GM23338 (cell line): Measurements from ENCODE around the gene WWP2. TPM values are rescaled to one million over a fixed set of nuclear protein-coding genes. Genes with fewer than 3 reads are reported as not detected.
A peak's percentile ranks its signal among the peaks of the same experiment; 100 is the strongest.

Experiments
- ATAC-seq: fragments of 200-7000 bp; cut with Tn5 transposase; 3 replicates; pipeline ENCODE4 v1.9.1; 2020
- DNase-seq: peaks from one replicate; pipeline ENCODE4 v3.0.0-alpha.2; 2015; ENCODE audit warnings: low spot score
- H2AFZ ChIP-seq: fragments of 200-600 bp; sonication (generic); 2 replicates; pipeline ENCODE4 v1.8.0; 2016; ENCODE audit warnings: antibody characterized with exemption, mild to moderate bottlenecking, moderate library complexity
- H3F3A ChIP-seq: fragments of 200-600 bp; sonication (generic); replicated peaks from 2 replicates; pipeline ENCODE4 v1.8.0; 2017; ENCODE audit warnings: antibody characterized with exemption, mixed run types, low read depth
- H3K27ac ChIP-seq: fragments of 200-600 bp; sonication (generic); 2 replicates; pipeline ENCODE4 v1.6.1; 2016; ENCODE audit warnings: low read depth
- H3K27me3 ChIP-seq: fragments of 200-600 bp; sonication (generic); 2 replicates; pipeline ENCODE4 v1.8.0; 2016; ENCODE audit warnings: mild to moderate bottlenecking, mixed run types, moderate library complexity; ENCODE audit not compliant: insufficient read depth
- H3K36me3 ChIP-seq: fragments of 200-600 bp; sonication (generic); 2 replicates; pipeline ENCODE4 v1.8.0; 2016; ENCODE audit warnings: mild to moderate bottlenecking; ENCODE audit not compliant: insufficient read depth
- H3K4me1 ChIP-seq: fragments of 200-600 bp; sonication (generic); 2 replicates; pipeline ENCODE4 v1.8.0; 2016; ENCODE audit warnings: mild to moderate bottlenecking, moderate library complexity; ENCODE audit not compliant: insufficient read depth
- H3K4me2 ChIP-seq: fragments of 200-600 bp; sonication (generic); 2 replicates; pipeline ENCODE4 v1.7.1; 2017; ENCODE audit warnings: mixed run types
- H3K4me3 ChIP-seq: fragments of 200-600 bp; sonication (generic); 2 replicates; pipeline ENCODE4 v1.6.1; 2016; ENCODE audit warnings: mixed run types
- H3K79me2 ChIP-seq: fragments of 200-600 bp; sonication (generic); replicated peaks from 2 replicates; pipeline ENCODE4 v1.8.0; 2017; ENCODE audit warnings: mild to moderate bottlenecking; ENCODE audit not compliant: insufficient read depth
- H3K9me2 ChIP-seq: fragments of 200-600 bp; sonication (generic); 2 replicates; pipeline ENCODE4 v1.8.0; 2017; ENCODE audit not compliant: insufficient read depth
- H4K20me1 ChIP-seq: fragments of 200-600 bp; sonication (generic); replicated peaks from 2 replicates; pipeline ENCODE4 v1.8.0; 2017; ENCODE audit warnings: mild to moderate bottlenecking; ENCODE audit not compliant: insufficient read depth
- H3K27ac Mint-ChIP-seq: 2 replicates; pipeline ENCODE4 v1.8.0; 2020; ENCODE audit warnings: inconsistent platforms, mild to moderate bottlenecking, moderate library complexity, mixed read lengths
- H3K27me3 Mint-ChIP-seq: 3 replicates; pipeline ENCODE4 v1.8.0; 2022; ENCODE audit warnings: low read depth, mild to moderate bottlenecking, moderate library complexity, mixed read lengths, inconsistent platforms; ENCODE audit not compliant: insufficient read depth, poor library complexity
- H3K36me3 Mint-ChIP-seq: 3 replicates; pipeline ENCODE4 v1.8.0; 2021; ENCODE audit warnings: low read depth, mild to moderate bottlenecking, inconsistent platforms, moderate library complexity, mixed read lengths
- H3K4me1 Mint-ChIP-seq: 3 replicates; pipeline ENCODE4 v1.8.0; 2020; ENCODE audit warnings: mild to moderate bottlenecking, inconsistent platforms, mixed read lengths
- H3K4me3 Mint-ChIP-seq: 3 replicates; pipeline ENCODE4 v1.8.0; 2021; ENCODE audit warnings: moderate library complexity, mild to moderate bottlenecking, inconsistent platforms, mixed read lengths
- H3K9me3 Mint-ChIP-seq: 3 replicates; pipeline ENCODE4 v1.8.0; 2020; ENCODE audit warnings: moderate library complexity, mild to moderate bottlenecking, inconsistent platforms, mixed read lengths
- CREB1 ChIP-seq: fragments of 250-450 bp; sonication (Bioruptor Pico); IDR thresholded peaks from 2 replicates; pipeline ENCODE4 v1.5.0; 2020; ENCODE audit warnings: low read depth, mild to moderate bottlenecking, moderate library complexity
- EZH2 ChIP-seq: fragments of 200-600 bp; sonication (generic); IDR thresholded peaks from one replicate; pipeline ENCODE4 v1.8.0; 2017; ENCODE audit warnings: antibody characterized with exemption, mild to moderate bottlenecking, low read depth; ENCODE audit not compliant: unreplicated experiment
- EZH2phosphoT487 ChIP-seq: fragments of 200-600 bp; sonication (generic); IDR thresholded peaks from one replicate; pipeline ENCODE4 v1.8.1; 2018; ENCODE audit warnings: antibody characterized with exemption; ENCODE audit not compliant: unreplicated experiment
- JUNB ChIP-seq: IDR thresholded peaks from one replicate; pipeline ENCODE4 v1.6.1; 2016; ENCODE audit warnings: antibody characterized with exemption; ENCODE audit not compliant: unreplicated experiment
- NANOG ChIP-seq: IDR thresholded peaks from 2 replicates; pipeline ENCODE4 v1.6.1; 2016; ENCODE audit warnings: antibody characterized with exemption, borderline replicate concordance
- POLR2AphosphoS5 ChIP-seq: IDR thresholded peaks from 2 replicates; pipeline ENCODE4 v1.6.1; 2016; ENCODE audit warnings: antibody characterized with exemption, low read depth
- STAT1 ChIP-seq: IDR thresholded peaks from one replicate; pipeline ENCODE4 v1.6.1; 2016; ENCODE audit warnings: antibody characterized with exemption; ENCODE audit not compliant: unreplicated experiment
- ZNF114 ChIP-seq: fragments of 250-450 bp; sonication (Bioruptor Pico); IDR thresholded peaks from 2 replicates; pipeline ENCODE4 v1.5.0; 2020; ENCODE audit warnings: mild to moderate bottlenecking, moderate library complexity
- ZNF331 ChIP-seq: fragments of 250-450 bp; sonication (Bioruptor Pico); IDR thresholded peaks from 2 replicates; pipeline ENCODE4 v1.5.0; 2020; ENCODE audit warnings: low read depth, mild to moderate bottlenecking, moderate library complexity
- long read RNA-seq: library from polyadenylated mRNA; unstranded; transcript quantifications from one replicate; pipeline ENCODE4 v2.0.0, GENCODE V29; 2020; ENCODE audit not compliant: unreplicated experiment
- polyA plus RNA-seq: library from polyadenylated mRNA; unstranded; fragments of >200 nt; fragmentation: Nextera tagmentation; extraction: Ambion mirVana; gene quantifications from 2 replicates; pipeline ENCODE4 v1.2.1, GENCODE V29; 2016
- total RNA-seq: library from RNA; depleted of rRNA; stranded (reverse); fragments of >200 nt; shearing (Covaris generic); gene quantifications from 2 replicates; pipeline ENCODE4 v1.2.3, GENCODE V29; 2014; rRNA removed
- TF ChIP-seq, protein P1 (sequence below): IDR thresholded peaks from one replicate; pipeline ENCODE4 v1.6.1; 2018; ENCODE audit warnings: antibody characterized with exemption; ENCODE audit not compliant: unreplicated experiment
- TF ChIP-seq, protein P2 (sequence below): IDR thresholded peaks from 2 replicates; pipeline ENCODE4 v1.6.1; 2016; ENCODE audit warnings: antibody characterized with exemption
- TF ChIP-seq, protein P3 (sequence below), 2 experiments: fragments of 200-600 bp in 1 of 2; sonication (generic) in 1 of 2; conservative IDR thresholded peaks; 2 replicates each; pipeline versions ENCODE4 v1.5.1 to v1.6.1; 2016 to 2017; ENCODE audit warnings: antibody characterized with exemption in 2 of 2, low read depth in 2 of 2, mild to moderate bottlenecking in 2 of 2, moderate library complexity in 1 of 2
- TF ChIP-seq, protein P4 (sequence below): fragments of 250-450 bp; sonication (Bioruptor Pico); IDR thresholded peaks from 2 replicates; pipeline ENCODE4 v1.5.0; 2020; ENCODE audit warnings: mild to moderate bottlenecking, moderate library complexity

The WWP2 gene
- total RNA-seq (29.2 and 35.5 TPM in 2 replicates), polyA plus RNA-seq (11.6 and 12.3 TPM in 2 replicates)
- long read RNA-seq, partial matches to known transcripts = 0 of 10 reads
- long read RNA-seq, other reads (novel, unspliced or antisense) = 10 of 10 reads

DNA sequence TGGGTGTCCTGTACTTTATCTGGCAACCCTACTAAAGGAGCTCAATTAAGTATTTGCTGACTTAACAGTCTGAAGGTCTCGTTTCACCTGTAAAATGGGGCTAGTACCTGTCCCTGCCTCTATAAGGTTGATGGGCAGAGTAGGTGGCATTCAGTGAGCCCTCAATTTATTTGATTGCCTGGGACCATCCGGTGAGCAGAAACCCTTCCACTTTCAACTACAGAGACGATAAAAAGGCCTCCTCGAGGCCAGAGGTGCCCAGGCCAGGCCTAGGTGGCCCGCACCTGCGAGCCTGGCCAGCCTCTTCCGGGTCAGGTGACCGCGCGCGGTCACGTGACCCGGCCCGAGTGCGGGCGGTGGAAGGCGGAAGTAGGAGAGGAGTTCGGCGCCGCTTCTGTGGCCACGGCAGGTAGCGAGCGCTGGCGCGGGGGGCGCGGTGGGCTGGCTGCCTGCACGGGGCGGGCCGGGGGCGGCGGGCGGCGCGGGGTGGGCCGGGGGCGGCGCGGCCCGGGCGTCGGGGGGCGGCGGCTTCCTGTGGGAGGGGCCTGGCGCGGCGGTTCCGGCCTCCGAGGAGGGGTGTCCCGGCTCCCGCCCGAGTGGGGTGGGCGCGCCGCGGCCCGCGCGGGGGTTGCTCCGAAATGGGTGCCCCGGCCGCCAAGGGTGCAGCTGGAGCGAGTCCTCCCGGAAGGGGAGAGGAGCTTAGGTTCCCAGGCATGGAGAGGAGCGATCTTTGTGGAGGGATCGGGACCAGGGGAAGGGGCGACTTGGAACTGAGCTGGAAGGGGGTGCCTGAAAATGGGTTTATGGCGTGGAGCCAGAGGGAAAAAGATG is at the start of gene WWP2:
Gene WWP2, plus strand, starts transcription at position 350 of the 831 bp plus-strand sequence. CDS start 24,679 bp downstream, outside the sequence.
- peak; percentile 93 for ATAC-seq
- H3K27ac ChIP-seq = peak within 1 kb of the TSS; percentile 95
- H3K9me2 ChIP-seq = no peaks in the 10 kb centered on the region
- H3K4me3 ChIP-seq = peak within 1 kb of the TSS; percentile 89
- no peaks in the 10 kb centered on the region for H3K27me3 ChIP-seq
- H4K20me1 ChIP-seq = 0 out of 2 replicates have a peak, but pooled peaks cover 3% of the 10 kb centered on the region
- H2AFZ ChIP-seq = peak within 1 kb of the TSS; percentile 93
- Mint-ChIP-seq H3K27me3 (peaks cover 10% of the 10 kb centered on the region), H3K4me3 (peak within 1 kb of the TSS; percentile 95), H3K27ac (peak within 1 kb of the TSS; percentile 93), H3K36me3 (peaks cover 3% of the 10 kb centered on the region; the same call in 2 of the 3 replicates), H3K4me1 (peaks cover 7% of the 10 kb centered on the region), H3K9me3 (peaks cover 2% of the 10 kb centered on the region; the same call in 2 of the 3 replicates)
- DNase-seq = peak; percentile 91
- peaks cover 41% of the 10 kb centered on the region for H3K79me2 ChIP-seq
- H3F3A ChIP-seq = no peaks in the 10 kb centered on the region
- peak within 1 kb of the TSS; percentile 93 for H3K4me2 ChIP-seq
- peaks cover 6% of the 10 kb centered on the region; the same call in 1 of the 2 replicates for H3K4me1 ChIP-seq
- H3K36me3 ChIP-seq = no peaks in the 10 kb centered on the region
- TF ChIP-seq, protein P1, sequence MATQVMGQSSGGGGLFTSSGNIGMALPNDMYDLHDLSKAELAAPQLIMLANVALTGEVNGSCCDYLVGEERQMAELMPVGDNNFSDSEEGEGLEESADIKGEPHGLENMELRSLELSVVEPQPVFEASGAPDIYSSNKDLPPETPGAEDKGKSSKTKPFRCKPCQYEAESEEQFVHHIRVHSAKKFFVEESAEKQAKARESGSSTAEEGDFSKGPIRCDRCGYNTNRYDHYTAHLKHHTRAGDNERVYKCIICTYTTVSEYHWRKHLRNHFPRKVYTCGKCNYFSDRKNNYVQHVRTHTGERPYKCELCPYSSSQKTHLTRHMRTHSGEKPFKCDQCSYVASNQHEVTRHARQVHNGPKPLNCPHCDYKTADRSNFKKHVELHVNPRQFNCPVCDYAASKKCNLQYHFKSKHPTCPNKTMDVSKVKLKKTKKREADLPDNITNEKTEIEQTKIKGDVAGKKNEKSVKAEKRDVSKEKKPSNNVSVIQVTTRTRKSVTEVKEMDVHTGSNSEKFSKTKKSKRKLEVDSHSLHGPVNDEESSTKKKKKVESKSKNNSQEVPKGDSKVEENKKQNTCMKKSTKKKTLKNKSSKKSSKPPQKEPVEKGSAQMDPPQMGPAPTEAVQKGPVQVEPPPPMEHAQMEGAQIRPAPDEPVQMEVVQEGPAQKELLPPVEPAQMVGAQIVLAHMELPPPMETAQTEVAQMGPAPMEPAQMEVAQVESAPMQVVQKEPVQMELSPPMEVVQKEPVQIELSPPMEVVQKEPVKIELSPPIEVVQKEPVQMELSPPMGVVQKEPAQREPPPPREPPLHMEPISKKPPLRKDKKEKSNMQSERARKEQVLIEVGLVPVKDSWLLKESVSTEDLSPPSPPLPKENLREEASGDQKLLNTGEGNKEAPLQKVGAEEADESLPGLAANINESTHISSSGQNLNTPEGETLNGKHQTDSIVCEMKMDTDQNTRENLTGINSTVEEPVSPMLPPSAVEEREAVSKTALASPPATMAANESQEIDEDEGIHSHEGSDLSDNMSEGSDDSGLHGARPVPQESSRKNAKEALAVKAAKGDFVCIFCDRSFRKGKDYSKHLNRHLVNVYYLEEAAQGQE = no peak
- TF ChIP-seq CREB1 (CRISPR knock-in tag) (peak; percentile 29; the same call in 1 of the 2 replicates), NANOG (no peak), EZH2phosphoT487 (no peak), JUNB (no peak), POLR2AphosphoS5 (peak; percentile 68), ZNF114 (no peak), STAT1 (no peak), ZNF331 (no peak), EZH2 (no peak)
- TF ChIP-seq, protein P2, sequence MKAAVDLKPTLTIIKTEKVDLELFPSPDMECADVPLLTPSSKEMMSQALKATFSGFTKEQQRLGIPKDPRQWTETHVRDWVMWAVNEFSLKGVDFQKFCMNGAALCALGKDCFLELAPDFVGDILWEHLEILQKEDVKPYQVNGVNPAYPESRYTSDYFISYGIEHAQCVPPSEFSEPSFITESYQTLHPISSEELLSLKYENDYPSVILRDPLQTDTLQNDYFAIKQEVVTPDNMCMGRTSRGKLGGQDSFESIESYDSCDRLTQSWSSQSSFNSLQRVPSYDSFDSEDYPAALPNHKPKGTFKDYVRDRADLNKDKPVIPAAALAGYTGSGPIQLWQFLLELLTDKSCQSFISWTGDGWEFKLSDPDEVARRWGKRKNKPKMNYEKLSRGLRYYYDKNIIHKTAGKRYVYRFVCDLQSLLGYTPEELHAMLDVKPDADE = peak; percentile 44; the same call in 1 of the 2 replicates
- TF ChIP-seq, protein P3, sequence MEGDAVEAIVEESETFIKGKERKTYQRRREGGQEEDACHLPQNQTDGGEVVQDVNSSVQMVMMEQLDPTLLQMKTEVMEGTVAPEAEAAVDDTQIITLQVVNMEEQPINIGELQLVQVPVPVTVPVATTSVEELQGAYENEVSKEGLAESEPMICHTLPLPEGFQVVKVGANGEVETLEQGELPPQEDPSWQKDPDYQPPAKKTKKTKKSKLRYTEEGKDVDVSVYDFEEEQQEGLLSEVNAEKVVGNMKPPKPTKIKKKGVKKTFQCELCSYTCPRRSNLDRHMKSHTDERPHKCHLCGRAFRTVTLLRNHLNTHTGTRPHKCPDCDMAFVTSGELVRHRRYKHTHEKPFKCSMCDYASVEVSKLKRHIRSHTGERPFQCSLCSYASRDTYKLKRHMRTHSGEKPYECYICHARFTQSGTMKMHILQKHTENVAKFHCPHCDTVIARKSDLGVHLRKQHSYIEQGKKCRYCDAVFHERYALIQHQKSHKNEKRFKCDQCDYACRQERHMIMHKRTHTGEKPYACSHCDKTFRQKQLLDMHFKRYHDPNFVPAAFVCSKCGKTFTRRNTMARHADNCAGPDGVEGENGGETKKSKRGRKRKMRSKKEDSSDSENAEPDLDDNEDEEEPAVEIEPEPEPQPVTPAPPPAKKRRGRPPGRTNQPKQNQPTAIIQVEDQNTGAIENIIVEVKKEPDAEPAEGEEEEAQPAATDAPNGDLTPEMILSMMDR (conservative IDR thresholded peaks at IDR 0.05; ENCODE audit: low read depth in 2 of 2) = no peak
- TF ChIP-seq, protein P4, sequence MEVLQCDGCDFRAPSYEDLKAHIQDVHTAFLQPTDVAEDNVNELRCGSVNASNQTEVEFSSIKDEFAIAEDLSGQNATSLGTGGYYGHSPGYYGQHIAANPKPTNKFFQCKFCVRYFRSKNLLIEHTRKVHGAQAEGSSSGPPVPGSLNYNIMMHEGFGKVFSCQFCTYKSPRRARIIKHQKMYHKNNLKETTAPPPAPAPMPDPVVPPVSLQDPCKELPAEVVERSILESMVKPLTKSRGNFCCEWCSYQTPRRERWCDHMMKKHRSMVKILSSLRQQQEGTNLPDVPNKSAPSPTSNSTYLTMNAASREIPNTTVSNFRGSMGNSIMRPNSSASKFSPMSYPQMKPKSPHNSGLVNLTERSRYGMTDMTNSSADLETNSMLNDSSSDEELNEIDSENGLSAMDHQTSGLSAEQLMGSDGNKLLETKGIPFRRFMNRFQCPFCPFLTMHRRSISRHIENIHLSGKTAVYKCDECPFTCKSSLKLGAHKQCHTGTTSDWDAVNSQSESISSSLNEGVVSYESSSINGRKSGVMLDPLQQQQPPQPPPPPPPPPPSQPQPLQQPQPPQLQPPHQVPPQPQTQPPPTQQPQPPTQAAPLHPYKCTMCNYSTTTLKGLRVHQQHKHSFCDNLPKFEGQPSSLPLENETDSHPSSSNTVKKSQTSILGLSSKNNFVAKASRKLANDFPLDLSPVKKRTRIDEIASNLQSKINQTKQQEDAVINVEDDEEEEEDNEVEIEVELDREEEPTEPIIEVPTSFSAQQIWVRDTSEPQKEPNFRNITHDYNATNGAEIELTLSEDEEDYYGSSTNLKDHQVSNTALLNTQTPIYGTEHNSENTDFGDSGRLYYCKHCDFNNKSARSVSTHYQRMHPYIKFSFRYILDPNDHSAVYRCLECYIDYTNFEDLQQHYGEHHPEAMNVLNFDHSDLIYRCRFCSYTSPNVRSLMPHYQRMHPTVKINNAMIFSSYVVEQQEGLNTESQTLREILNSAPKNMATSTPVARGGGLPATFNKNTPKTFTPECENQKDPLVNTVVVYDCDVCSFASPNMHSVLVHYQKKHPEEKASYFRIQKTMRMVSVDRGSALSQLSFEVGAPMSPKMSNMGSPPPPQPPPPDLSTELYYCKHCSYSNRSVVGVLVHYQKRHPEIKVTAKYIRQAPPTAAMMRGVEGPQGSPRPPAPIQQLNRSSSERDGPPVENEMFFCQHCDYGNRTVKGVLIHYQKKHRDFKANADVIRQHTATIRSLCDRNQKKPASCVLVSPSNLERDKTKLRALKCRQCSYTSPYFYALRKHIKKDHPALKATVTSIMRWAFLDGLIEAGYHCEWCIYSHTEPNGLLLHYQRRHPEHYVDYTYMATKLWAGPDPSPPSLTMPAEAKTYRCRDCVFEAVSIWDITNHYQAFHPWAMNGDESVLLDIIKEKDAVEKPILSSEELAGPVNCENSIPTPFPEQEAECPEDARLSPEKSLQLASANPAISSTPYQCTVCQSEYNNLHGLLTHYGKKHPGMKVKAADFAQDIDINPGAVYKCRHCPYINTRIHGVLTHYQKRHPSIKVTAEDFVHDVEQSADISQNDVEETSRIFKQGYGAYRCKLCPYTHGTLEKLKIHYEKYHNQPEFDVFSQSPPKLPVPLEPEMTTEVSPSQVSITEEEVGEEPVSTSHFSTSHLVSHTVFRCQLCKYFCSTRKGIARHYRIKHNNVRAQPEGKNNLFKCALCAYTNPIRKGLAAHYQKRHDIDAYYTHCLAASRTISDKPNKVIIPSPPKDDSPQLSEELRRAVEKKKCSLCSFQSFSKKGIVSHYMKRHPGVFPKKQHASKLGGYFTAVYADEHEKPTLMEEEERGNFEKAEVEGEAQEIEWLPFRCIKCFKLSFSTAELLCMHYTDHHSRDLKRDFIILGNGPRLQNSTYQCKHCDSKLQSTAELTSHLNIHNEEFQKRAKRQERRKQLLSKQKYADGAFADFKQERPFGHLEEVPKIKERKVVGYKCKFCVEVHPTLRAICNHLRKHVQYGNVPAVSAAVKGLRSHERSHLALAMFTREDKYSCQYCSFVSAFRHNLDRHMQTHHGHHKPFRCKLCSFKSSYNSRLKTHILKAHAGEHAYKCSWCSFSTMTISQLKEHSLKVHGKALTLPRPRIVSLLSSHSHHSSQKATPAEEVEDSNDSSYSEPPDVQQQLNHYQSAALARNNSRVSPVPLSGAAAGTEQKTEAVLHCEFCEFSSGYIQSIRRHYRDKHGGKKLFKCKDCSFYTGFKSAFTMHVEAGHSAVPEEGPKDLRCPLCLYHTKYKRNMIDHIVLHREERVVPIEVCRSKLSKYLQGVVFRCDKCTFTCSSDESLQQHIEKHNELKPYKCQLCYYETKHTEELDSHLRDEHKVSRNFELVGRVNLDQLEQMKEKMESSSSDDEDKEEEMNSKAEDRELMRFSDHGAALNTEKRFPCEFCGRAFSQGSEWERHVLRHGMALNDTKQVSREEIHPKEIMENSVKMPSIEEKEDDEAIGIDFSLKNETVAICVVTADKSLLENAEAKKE (CRISPR knock-in tag) = no peak
